Fibroblast of skin of right quadriceps (primary cell): Measurements from ENCODE around the gene PCDHB4.
"Not testable (repeated sequence)": the region's sequence is repeated elsewhere in the genome, so short reads cannot be mapped to it uniquely, and the experiment has no call there.

Source experiments
- DNase-seq: peaks from one replicate; pipeline ENCODE4 v3.0.0-alpha.2; 2013

Gene PCDHB4

GRCh38 chr5:141150224-141150992 is 28.8 kb downstream of the PCDHB4 start:
- DNase-seq = no peak

GRCh38 chr5:141150993-141151325 is 29.3 kb downstream of the PCDHB4 start:
- DNase-seq = no peak

- not testable (repeated sequence) for DNase-seq
Observed at GRCh38 chr5:141151632-141152031, 30.0 kb downstream of the PCDHB4 start.

GRCh38 chr5:141152096-141152495 is 30.5 kb downstream of the PCDHB4 start:
- DNase-seq = not testable (repeated sequence)

- DNase-seq = no peak
Observed at GRCh38 chr5:141155540-141156374, 34.1 kb downstream of the PCDHB4 start.

- not testable (repeated sequence) for DNase-seq
Observed at GRCh38 chr5:141157356-141157755, 35.7 kb downstream of the PCDHB4 start.

GRCh38 chr5:141157901-141158300 is 36.3 kb downstream of the PCDHB4 start:
- not testable (repeated sequence) for DNase-seq

GRCh38 chr5:141172381-141173204 is 51.0 kb downstream of the PCDHB4 start, which contains the start of gene PCDHB7:
Gene PCDHB7, plus strand, starts transcription at chr5:141172644. Its CDS starts 192 bp downstream, at chr5:141172836.
- DNase-seq = peak; percentile 14

- not testable (repeated sequence) for DNase-seq
Observed at GRCh38 chr5:141174291-141175104, 52.9 kb downstream of the PCDHB4 start.
